ENCODE data around the gene EPSTI1.
"Not testable (repeated sequence)": the region's sequence is repeated elsewhere in the genome, so short reads cannot be mapped to it uniquely, and the experiment has no call there.

Gene EPSTI1

DNA sequence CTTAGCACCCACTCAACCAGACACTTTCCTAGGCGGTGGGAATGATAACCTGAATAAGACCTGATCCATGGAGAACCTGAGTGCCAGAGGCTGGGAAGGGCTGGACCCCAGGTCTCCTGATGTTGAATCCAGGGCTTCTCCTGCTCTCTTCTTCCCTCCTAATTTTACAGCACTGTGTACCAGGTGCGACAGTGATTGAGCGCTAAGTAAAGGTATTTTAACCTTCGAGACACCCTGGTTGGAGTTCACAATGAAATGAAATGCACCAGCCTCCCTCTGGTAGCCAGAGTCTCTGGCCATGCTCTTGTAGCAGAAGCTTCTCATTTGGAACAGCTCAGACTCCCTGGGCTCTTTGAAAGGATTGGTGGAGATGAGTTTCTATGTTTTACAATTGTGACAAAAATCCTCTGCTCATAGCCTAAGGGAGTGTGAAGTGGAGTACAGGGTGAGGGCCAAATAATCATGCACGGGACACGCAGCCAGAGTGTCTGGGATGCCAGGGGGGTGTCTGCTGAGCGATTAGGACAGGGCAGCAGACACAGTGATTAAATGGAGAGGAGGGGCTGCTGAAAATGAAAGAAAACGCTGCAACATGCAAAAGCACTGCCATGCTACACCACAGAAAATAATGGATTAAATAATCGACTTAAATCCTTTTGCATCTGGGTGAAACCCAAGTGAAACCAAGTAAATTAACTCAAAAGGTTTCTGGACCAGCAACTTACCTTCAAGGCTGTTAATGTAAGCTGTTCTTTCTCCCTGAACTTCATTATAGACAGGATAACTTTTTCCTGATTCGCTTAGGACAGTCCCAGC is 126.9 kb downstream of the EPSTI1 start:
- H3K9me3 ChIP-seq (ENCODE audit: control insufficient read depth in 2 of 2, low read length in 2 of 2): no peaks in the 10 kb centered on the region
- H3K36me3 ChIP-seq (ENCODE audit: control insufficient read depth in 2 of 2, insufficient read depth in 2 of 2, low read length in 2 of 2): no peaks in the 10 kb centered on the region
- H3K4me1 ChIP-seq (ENCODE audit: control insufficient read depth in 2 of 2, insufficient read depth in 2 of 2, low read length in 2 of 2): no peaks in the 10 kb centered on the region
- no peak overlapping the region for H3K27ac ChIP-seq (ENCODE audit: low read depth in 2 of 2, low read length in 2 of 2)
- no peak overlapping the region for H3K9ac ChIP-seq (ENCODE audit: low read depth in 1 of 2, low read length in 2 of 2)
- no peaks in the 10 kb centered on the region for H3K27me3 ChIP-seq (ENCODE audit: control insufficient read depth in 2 of 2, insufficient read depth in 2 of 2, low read length in 2 of 2)
- H3K4me3 ChIP-seq (ENCODE audit: low read length in 2 of 2): no peak overlapping the region

DNA sequence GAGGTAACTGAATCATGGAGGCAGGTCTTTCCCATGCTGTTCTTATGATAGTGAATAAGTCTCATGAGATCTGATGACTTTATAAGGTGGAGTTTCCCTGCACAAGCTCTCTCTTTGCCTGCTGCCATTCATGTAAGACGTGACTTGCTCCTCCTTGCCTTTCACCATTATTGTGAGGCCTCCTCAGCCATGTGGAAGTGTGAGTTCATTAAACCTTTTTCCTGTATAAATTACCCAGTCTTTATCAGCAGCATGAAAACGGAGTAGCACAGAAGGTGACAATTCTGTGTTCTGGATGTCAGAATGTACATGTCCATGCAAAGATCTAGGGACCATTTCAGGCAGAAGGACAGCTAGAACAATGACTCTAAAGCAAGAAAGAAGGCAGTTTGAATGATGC is 129.7 kb downstream of the EPSTI1 start:
- H3K9me3 ChIP-seq (ENCODE audit: control insufficient read depth in 2 of 2, low read length in 2 of 2); H3K4me3 ChIP-seq (ENCODE audit: low read length in 2 of 2); H3K4me1 ChIP-seq (ENCODE audit: control insufficient read depth in 2 of 2, insufficient read depth in 2 of 2, low read length in 2 of 2); H3K36me3 ChIP-seq (ENCODE audit: control insufficient read depth in 2 of 2, insufficient read depth in 2 of 2, low read length in 2 of 2); H3K27me3 ChIP-seq (ENCODE audit: control insufficient read depth in 2 of 2, insufficient read depth in 2 of 2, low read length in 2 of 2); H3K9ac ChIP-seq (ENCODE audit: low read depth in 1 of 2, low read length in 2 of 2); H3K27ac ChIP-seq (ENCODE audit: low read depth in 2 of 2, low read length in 2 of 2): not testable (repeated sequence)

GRCh38 chr13:42860485-42860884 is 131.6 kb downstream of the EPSTI1 start:
- H3K9me3 ChIP-seq (ENCODE audit: control insufficient read depth in 2 of 2, low read length in 2 of 2): no peaks in the 10 kb centered on the region
- H3K9ac ChIP-seq (ENCODE audit: low read depth in 1 of 2, low read length in 2 of 2): no peak overlapping the region
- H3K4me3 ChIP-seq (ENCODE audit: low read length in 2 of 2): no peak overlapping the region

DNA sequence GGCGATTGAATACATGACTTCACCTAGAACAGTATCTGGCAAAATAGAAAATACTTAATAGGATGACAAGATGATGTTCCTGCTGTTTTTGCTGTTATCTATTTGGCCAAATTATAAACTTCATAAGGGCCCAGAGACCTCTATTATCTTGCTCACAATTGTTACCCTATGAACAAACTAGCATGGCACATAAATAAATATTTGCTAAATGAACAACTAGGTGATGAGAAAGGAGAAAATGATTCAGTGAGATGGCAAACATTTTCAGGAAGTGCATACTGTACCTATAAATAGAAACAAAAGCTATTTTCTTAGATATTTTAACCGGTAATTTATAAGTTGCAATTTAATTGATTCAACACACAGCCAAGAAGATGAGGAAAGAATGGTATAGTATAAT is 132.3 kb downstream of the EPSTI1 start:
- Histone ChIP-seq H3K4me3 (ENCODE audit: low read length in 2 of 2) (no peak overlapping the region), H3K36me3 (ENCODE audit: control insufficient read depth in 2 of 2, insufficient read depth in 2 of 2, low read length in 2 of 2) (no peaks in the 10 kb centered on the region), H3K9ac (ENCODE audit: low read depth in 1 of 2, low read length in 2 of 2) (no peak overlapping the region), H3K4me1 (ENCODE audit: control insufficient read depth in 2 of 2, insufficient read depth in 2 of 2, low read length in 2 of 2) (no peaks in the 10 kb centered on the region), H3K27ac (ENCODE audit: low read depth in 2 of 2, low read length in 2 of 2) (no peak overlapping the region), H3K9me3 (ENCODE audit: control insufficient read depth in 2 of 2, low read length in 2 of 2) (no peaks in the 10 kb centered on the region), H3K27me3 (ENCODE audit: control insufficient read depth in 2 of 2, insufficient read depth in 2 of 2, low read length in 2 of 2) (no peaks in the 10 kb centered on the region)

More at GRCh38 chr13:42860485-42860884, 131.6 kb downstream of the EPSTI1 start:
- Histone ChIP-seq H3K27me3 (ENCODE audit: control insufficient read depth in 2 of 2, insufficient read depth in 2 of 2, low read length in 2 of 2) (no peaks in the 10 kb centered on the region), H3K36me3 (ENCODE audit: control insufficient read depth in 2 of 2, insufficient read depth in 2 of 2, low read length in 2 of 2) (no peaks in the 10 kb centered on the region), H3K4me1 (ENCODE audit: control insufficient read depth in 2 of 2, insufficient read depth in 2 of 2, low read length in 2 of 2) (no peaks in the 10 kb centered on the region), H3K27ac (ENCODE audit: low read depth in 2 of 2, low read length in 2 of 2) (no peak overlapping the region)

DNA sequence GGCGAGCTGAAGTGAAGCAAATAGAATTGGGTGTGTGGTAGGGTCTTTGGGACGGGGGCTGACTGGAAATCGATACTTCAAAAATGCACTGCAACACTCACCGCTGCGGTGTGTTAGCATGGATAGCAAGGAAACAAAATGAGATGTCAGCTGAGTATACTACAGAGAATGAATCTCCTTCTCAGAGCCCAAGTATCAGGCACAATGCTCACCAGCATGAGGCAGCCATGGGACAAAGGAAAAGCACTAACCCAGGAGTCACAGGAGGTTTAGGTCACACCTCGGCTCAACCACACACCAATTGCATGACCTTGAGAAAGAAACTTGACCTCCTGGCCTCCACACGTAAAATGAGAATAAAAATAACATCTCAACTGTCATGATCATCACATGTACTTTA is 136.6 kb downstream of the EPSTI1 start:
- Histone ChIP-seq H3K27me3 (ENCODE audit: control insufficient read depth in 2 of 2, insufficient read depth in 2 of 2, low read length in 2 of 2) (no peaks in the 10 kb centered on the region), H3K36me3 (ENCODE audit: control insufficient read depth in 2 of 2, insufficient read depth in 2 of 2, low read length in 2 of 2) (no peaks in the 10 kb centered on the region), H3K9ac (ENCODE audit: low read depth in 1 of 2, low read length in 2 of 2) (no peak overlapping the region), H3K4me3 (ENCODE audit: low read length in 2 of 2) (no peak overlapping the region), H3K9me3 (ENCODE audit: control insufficient read depth in 2 of 2, low read length in 2 of 2) (no peaks in the 10 kb centered on the region), H3K4me1 (ENCODE audit: control insufficient read depth in 2 of 2, insufficient read depth in 2 of 2, low read length in 2 of 2) (no peaks in the 10 kb centered on the region), H3K27ac (ENCODE audit: low read depth in 2 of 2, low read length in 2 of 2) (no peak overlapping the region)

DNA sequence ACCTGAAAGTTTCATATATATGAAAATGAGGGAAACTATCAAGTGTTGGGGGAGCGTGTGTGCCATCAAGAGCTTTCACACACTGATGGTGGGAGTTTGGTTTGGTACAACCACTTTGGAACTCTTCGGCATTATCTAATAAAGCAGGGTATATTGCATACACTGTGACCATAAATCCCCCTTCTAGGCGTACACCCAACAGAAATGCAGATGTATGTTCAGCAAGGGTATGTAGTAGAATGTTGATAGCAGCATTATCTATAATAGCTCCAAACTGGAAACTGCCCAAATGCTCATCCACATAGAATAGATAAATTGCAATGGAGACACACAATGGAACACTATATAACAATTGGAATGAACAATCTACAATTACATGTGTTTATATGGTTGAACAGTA is 139.9 kb downstream of the EPSTI1 start:
- Histone ChIP-seq H3K9ac (ENCODE audit: low read depth in 1 of 2, low read length in 2 of 2) (no peak overlapping the region), H3K27ac (ENCODE audit: low read depth in 2 of 2, low read length in 2 of 2) (no peak overlapping the region), H3K4me1 (ENCODE audit: control insufficient read depth in 2 of 2, insufficient read depth in 2 of 2, low read length in 2 of 2) (no peaks in the 10 kb centered on the region), H3K4me3 (ENCODE audit: low read length in 2 of 2) (no peak overlapping the region), H3K36me3 (ENCODE audit: control insufficient read depth in 2 of 2, insufficient read depth in 2 of 2, low read length in 2 of 2) (no peaks in the 10 kb centered on the region), H3K27me3 (ENCODE audit: control insufficient read depth in 2 of 2, insufficient read depth in 2 of 2, low read length in 2 of 2) (no peaks in the 10 kb centered on the region), H3K9me3 (ENCODE audit: control insufficient read depth in 2 of 2, low read length in 2 of 2) (no peaks in the 10 kb centered on the region)

DNA sequence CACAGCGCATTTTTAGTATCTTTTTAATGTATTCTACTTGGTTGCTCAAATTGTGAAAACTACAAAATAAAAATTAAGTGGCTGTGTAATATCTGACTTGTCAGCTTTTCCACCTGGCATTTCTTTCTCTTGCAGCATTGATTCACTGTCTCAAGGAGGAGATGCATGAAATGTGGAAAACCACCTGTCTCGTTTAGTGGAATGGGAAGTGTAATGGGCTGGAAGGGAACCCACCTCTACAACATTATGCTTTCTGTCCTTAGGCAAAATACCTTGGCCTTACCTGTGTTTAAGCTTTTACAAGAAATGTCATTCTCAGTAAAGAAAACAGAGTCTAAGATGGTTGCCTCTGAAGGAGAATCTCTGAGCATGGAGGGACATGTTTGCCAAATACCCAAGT is 142.8 kb downstream of the EPSTI1 start:
- H3K9ac ChIP-seq (ENCODE audit: low read depth in 1 of 2, low read length in 2 of 2): no peak overlapping the region
- H3K36me3 ChIP-seq (ENCODE audit: control insufficient read depth in 2 of 2, insufficient read depth in 2 of 2, low read length in 2 of 2): no peaks in the 10 kb centered on the region
- no peak overlapping the region for H3K4me3 ChIP-seq (ENCODE audit: low read length in 2 of 2)
- H3K27me3 ChIP-seq (ENCODE audit: control insufficient read depth in 2 of 2, insufficient read depth in 2 of 2, low read length in 2 of 2): no peaks in the 10 kb centered on the region
- H3K4me1 ChIP-seq (ENCODE audit: control insufficient read depth in 2 of 2, insufficient read depth in 2 of 2, low read length in 2 of 2): no peaks in the 10 kb centered on the region
- no peak overlapping the region for H3K27ac ChIP-seq (ENCODE audit: low read depth in 2 of 2, low read length in 2 of 2)
- H3K9me3 ChIP-seq (ENCODE audit: control insufficient read depth in 2 of 2, low read length in 2 of 2): no peaks in the 10 kb centered on the region

- no peak overlapping the region for H3K27ac ChIP-seq (ENCODE audit: low read depth in 2 of 2, low read length in 2 of 2)
- no peak overlapping the region for H3K9ac ChIP-seq (ENCODE audit: low read depth in 1 of 2, low read length in 2 of 2)
- H3K36me3 ChIP-seq (ENCODE audit: control insufficient read depth in 2 of 2, insufficient read depth in 2 of 2, low read length in 2 of 2): no peaks in the 10 kb centered on the region
- H3K27me3 ChIP-seq (ENCODE audit: control insufficient read depth in 2 of 2, insufficient read depth in 2 of 2, low read length in 2 of 2): no peaks in the 10 kb centered on the region
- H3K4me1 ChIP-seq (ENCODE audit: control insufficient read depth in 2 of 2, insufficient read depth in 2 of 2, low read length in 2 of 2): no peaks in the 10 kb centered on the region
- no peaks in the 10 kb centered on the region for H3K9me3 ChIP-seq (ENCODE audit: control insufficient read depth in 2 of 2, low read length in 2 of 2)
- H3K4me3 ChIP-seq (ENCODE audit: low read length in 2 of 2): no peak overlapping the region
Observed at GRCh38 chr13:42847891-42848663, 144.0 kb downstream of the EPSTI1 start.

DNA sequence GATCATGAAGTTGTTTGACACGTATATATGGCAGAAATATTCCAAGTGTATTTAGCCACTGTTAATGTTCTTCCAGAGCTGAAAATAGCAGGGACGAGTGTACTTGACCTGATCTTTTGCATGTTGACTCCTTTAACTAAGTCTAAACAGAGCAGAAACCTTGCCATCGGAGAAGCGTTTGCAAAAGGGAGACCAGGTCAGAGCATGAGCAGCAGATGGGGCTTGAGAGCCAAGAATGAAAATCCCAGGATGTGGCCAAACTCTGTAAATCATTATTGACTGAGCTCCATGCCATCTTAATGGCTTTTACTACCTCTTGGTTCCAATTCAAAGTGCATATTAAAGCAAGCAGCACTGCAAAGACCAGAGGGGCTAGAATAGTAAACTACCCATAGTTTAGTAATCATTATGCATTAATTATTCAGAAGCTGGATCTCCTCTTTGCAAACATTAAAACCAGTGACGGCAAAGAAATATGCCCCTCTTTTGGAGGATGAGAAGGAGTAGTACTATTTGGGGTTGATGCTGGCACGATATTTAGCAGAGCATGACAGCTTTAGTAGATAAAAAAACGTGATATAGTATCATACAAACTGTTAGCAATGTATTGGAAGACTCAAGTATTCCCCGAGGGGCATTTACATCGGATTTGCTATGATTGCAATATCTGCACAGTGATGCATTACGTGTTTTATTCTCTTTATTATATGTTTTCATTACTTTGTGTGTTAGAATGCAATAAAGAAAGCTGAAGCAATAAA is 154.9 kb downstream of the EPSTI1 start:
- Histone ChIP-seq H3K9ac (ENCODE audit: low read depth in 1 of 2, low read length in 2 of 2) (no peak overlapping the region), H3K27ac (ENCODE audit: low read depth in 2 of 2, low read length in 2 of 2) (no peak overlapping the region), H3K4me1 (ENCODE audit: control insufficient read depth in 2 of 2, insufficient read depth in 2 of 2, low read length in 2 of 2) (no peaks in the 10 kb centered on the region), H3K27me3 (ENCODE audit: control insufficient read depth in 2 of 2, insufficient read depth in 2 of 2, low read length in 2 of 2) (no peaks in the 10 kb centered on the region), H3K4me3 (ENCODE audit: low read length in 2 of 2) (no peak overlapping the region), H3K36me3 (ENCODE audit: control insufficient read depth in 2 of 2, insufficient read depth in 2 of 2, low read length in 2 of 2) (no peaks in the 10 kb centered on the region), H3K9me3 (ENCODE audit: control insufficient read depth in 2 of 2, low read length in 2 of 2) (no peaks in the 10 kb centered on the region)

Measured in mucosa of rectum (tissue), 2 donors.